PC-9 (cell line): ENCODE measurements around the gene AGAP1. TPM values are rescaled to one million over a fixed set of nuclear protein-coding genes. Genes with fewer than 3 reads are reported as not detected.

Source experiments
- BruUV-seq: library from RNA; stranded (reverse); fragments of 400-500 nt; replicated peaks from 2 replicates; lab custom pipeline; 2021; lab: Mats Ljungman, UMichigan
- CTCF ChIA-PET: fragments of 300-600 bp; sonication (Branson Sonifier 250); formaldehyde crosslinking; loops from one replicate; lab custom pipeline; 2022; ENCODE audit warnings: antibody characterized with exemption; lab: Charles Lee
- POLR2A ChIA-PET: fragments of 300-600 bp; sonication (Branson Sonifier 250); formaldehyde crosslinking; loops from one replicate; lab custom pipeline; 2022; ENCODE audit warnings: antibody characterized with exemption; ENCODE audit not compliant: unreplicated experiment; lab: Charles Lee
- DNase-seq, 2 experiments: peaks; one replicate each; pipeline versions ENCODE4 v3.0.0 to v3.0.0-alpha.2; 2015 to 2022; ENCODE audit warnings: mixed read lengths in 1 of 2
- H2AFZ ChIP-seq: fragments of 200-600 bp; sonication (generic); 2 replicates; pipeline ENCODE4 v1.8.1; 2017; ENCODE audit warnings: antibody characterized with exemption
- H3F3A ChIP-seq: fragments of 200-600 bp; sonication (generic); 2 replicates; pipeline ENCODE4 v1.8.1; 2017; ENCODE audit warnings: antibody characterized with exemption, mild to moderate bottlenecking, low read depth; ENCODE audit not compliant: insufficient read depth
- H3K27ac ChIP-seq: fragments of 200-600 bp; sonication (generic); 2 replicates; pipeline ENCODE4 v1.6.1; 2016; ENCODE audit warnings: mixed run types
- H3K27me3 ChIP-seq: fragments of 200-600 bp; sonication (generic); 2 replicates; pipeline ENCODE4 v1.6.1; 2016; ENCODE audit warnings: low read depth, mixed run types; ENCODE audit not compliant: insufficient read depth
- H3K36me3 ChIP-seq: fragments of 200-600 bp; sonication (generic); 2 replicates; pipeline ENCODE4 v1.6.1; 2016; ENCODE audit warnings: low read depth, mixed run types
- H3K4me1 ChIP-seq: fragments of 200-600 bp; sonication (generic); replicated peaks from 2 replicates; pipeline ENCODE4 v1.6.1; 2016; ENCODE audit warnings: mixed run types; ENCODE audit not compliant: insufficient read depth
- H3K4me2 ChIP-seq: fragments of 200-600 bp; sonication (generic); 2 replicates; pipeline ENCODE4 v1.6.1; 2017; ENCODE audit warnings: mixed run types
- H3K4me3 ChIP-seq: fragments of 200-600 bp; sonication (generic); 2 replicates; pipeline ENCODE4 v1.6.1; 2016; ENCODE audit warnings: mixed run types
- H3K79me2 ChIP-seq: fragments of 200-600 bp; sonication (generic); 2 replicates; pipeline ENCODE4 v1.6.1; 2017; ENCODE audit warnings: low read depth, mixed run types
- H3K9me2 ChIP-seq: fragments of 200-600 bp; sonication (generic); 2 replicates; pipeline ENCODE4 v1.8.1; 2017; ENCODE audit warnings: mild to moderate bottlenecking; ENCODE audit not compliant: insufficient read depth
- H3K9me3 ChIP-seq: fragments of 200-600 bp; sonication (generic); 2 replicates; pipeline ENCODE4 v1.8.1; 2016; ENCODE audit warnings: low read depth; ENCODE audit not compliant: insufficient read depth
- H4K20me1 ChIP-seq: fragments of 200-600 bp; sonication (generic); 2 replicates; pipeline ENCODE4 v1.8.1; 2017; ENCODE audit not compliant: insufficient read depth
- CTCF ChIP-seq: fragments of 200-600 bp; sonication (generic); conservative IDR thresholded peaks from 2 replicates; pipeline ENCODE4 v1.6.1; 2017; ENCODE audit warnings: mixed run types, antibody characterized with exemption, mild to moderate bottlenecking, moderate library complexity
- EZH2 ChIP-seq: fragments of 200-600 bp; sonication (generic); IDR thresholded peaks from 2 replicates; pipeline ENCODE4 v1.8.0; 2017; ENCODE audit warnings: antibody characterized with exemption, low read depth
- intact Hi-C: fragments of 100-400 bp; cut with micrococcal nuclease; formaldehyde crosslinking; loops from one replicate; pipeline ENCODE4 v1.10.0; 2022; ENCODE audit not compliant: unreplicated experiment
- total RNA-seq: library from RNA; stranded (reverse); gene quantifications from 2 replicates; pipeline ENCODE4 v1.2.3, GENCODE V29; 2021

The AGAP1 gene
- total RNA-seq, 1 experiment from 2014 or later: 91.4 TPM

DNA sequence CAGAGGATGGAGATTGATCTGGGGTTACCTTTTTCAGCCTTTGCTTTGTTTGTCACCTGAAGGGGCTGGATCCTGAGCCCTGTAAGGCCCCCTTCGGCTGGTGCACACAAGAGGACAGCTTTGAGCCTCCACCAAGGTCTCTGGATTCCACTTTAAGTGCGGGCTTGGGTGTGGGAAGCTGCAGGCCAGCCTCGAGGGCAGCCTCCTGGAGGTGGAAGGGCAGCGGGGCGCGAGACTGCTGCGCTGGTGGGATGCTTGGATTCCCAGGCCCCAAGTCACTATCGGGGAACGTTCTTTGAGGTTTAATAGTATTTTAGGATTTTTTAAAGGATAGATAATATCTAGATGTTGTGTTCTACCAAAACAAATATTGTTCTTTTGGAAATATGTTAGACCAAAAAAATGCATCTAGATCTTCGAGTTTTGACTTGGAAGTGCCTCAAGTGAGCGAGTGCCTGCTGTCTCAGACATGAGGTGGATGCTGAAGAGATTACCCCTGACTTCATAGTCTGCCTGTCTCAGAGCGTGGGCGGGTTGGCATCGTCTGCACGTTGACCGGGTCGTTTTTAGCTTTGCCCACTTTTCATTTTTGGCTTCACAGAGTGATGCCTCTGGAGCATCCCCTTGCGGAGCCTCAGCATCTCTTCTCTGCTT, 113.8 kb downstream of the AGAP1 start:
- Histone ChIP-seq H2AFZ (no peak overlapping the region), H3K9me2 (no peaks in the 10 kb centered on the region), H3F3A (0 out of 2 replicates have a peak, but pooled peaks cover 14% of the 10 kb centered on the region), H4K20me1 (peaks cover 84% of the 10 kb centered on the region), H3K4me1 (no peaks in the 10 kb centered on the region), H3K27me3 (no peaks in the 10 kb centered on the region), H3K36me3 (no peaks in the 10 kb centered on the region), H3K4me2 (no peak overlapping the region), H3K27ac (no peak overlapping the region), H3K4me3 (no peak overlapping the region), H3K9me3 (no peaks in the 10 kb centered on the region), H3K79me2 (peaks cover 97% of the 10 kb centered on the region)
- ChIA-PET POLR2A (no interaction called here), CTCF (interaction anchor here (0.5 kb wide), 1 partner anchor 31 kb away, joined by 3 read pairs; no protein-coding TSS in a partner anchor)
- intact Hi-C loops: no loop called here
- DNase-seq: no peak
- BruUV-seq: no TSS peak
- TF ChIP-seq CTCF: no peak
- no peak for TF ChIP-seq EZH2

GRCh38 chr2:235608200-235608887, 114.5 kb downstream of the AGAP1 start:
- Histone ChIP-seq H3K9me2 (no peaks in the 10 kb centered on the region), H4K20me1 (peaks cover 85% of the 10 kb centered on the region), H3K4me1 (no peaks in the 10 kb centered on the region), H3K27me3 (no peaks in the 10 kb centered on the region), H3K4me3 (no peak overlapping the region), H3K27ac (no peak overlapping the region), H3F3A (0 out of 2 replicates have a peak, but pooled peaks cover 7% of the 10 kb centered on the region), H3K9me3 (no peaks in the 10 kb centered on the region), H2AFZ (no peak overlapping the region), H3K79me2 (peaks cover 97% of the 10 kb centered on the region), H3K36me3 (no peaks in the 10 kb centered on the region), H3K4me2 (no peak overlapping the region)
- ChIA-PET POLR2A (no interaction called here), CTCF (interaction anchor here (0.5 kb wide), 1 partner anchor 30 kb away, joined by 3 read pairs; no protein-coding TSS in a partner anchor)
- TF ChIP-seq EZH2 (no peak), CTCF (no peak)
- intact Hi-C loops: no loop called here
- no peak for DNase-seq
- BruUV-seq: no TSS peak

GRCh38 chr2:235609321-235609720, 115.5 kb downstream of the AGAP1 start:
- Histone ChIP-seq H3K4me1 (no peaks in the 10 kb centered on the region), H3K9me3 (no peaks in the 10 kb centered on the region), H3K27ac (no peak overlapping the region), H3K4me3 (no peak overlapping the region), H3K79me2 (peaks cover 97% of the 10 kb centered on the region), H3K4me2 (no peak overlapping the region), H3K9me2 (no peaks in the 10 kb centered on the region), H3F3A (0 out of 2 replicates have a peak, but pooled peaks cover 5% of the 10 kb centered on the region), H2AFZ (no peak overlapping the region), H4K20me1 (peaks cover 85% of the 10 kb centered on the region), H3K27me3 (no peaks in the 10 kb centered on the region), H3K36me3 (no peaks in the 10 kb centered on the region)
- TF ChIP-seq CTCF (no peak), EZH2 (no peak)
- DNase-seq: no peak
- intact Hi-C loops: no loop called here
- ChIA-PET POLR2A (interaction anchor here (0.8 kb wide), 1 partner anchor 100 kb away, joined by 8 read pairs; no protein-coding TSS in a partner anchor), CTCF (interaction anchor here (1.2 kb wide), 1 partner anchor 137 kb away, joined by 3 read pairs; no protein-coding TSS in a partner anchor)
- BruUV-seq: no TSS peak
